DOHH2 (cell line): Measurements from ENCODE around the gene COL19A1.

Experiments used
- EZH2phosphoT487 ChIP-seq: fragments of 200-600 bp; sonication (generic); IDR thresholded peaks from 2 replicates; pipeline ENCODE4 v1.6.1; 2017; ENCODE audit warnings: borderline replicate concordance, mild to moderate bottlenecking, antibody characterized with exemption, low read length, moderate library complexity, mixed read lengths
- TF ChIP-seq, protein P1 (sequence below): fragments of 200-600 bp; sonication (generic); IDR thresholded peaks from one replicate; pipeline ENCODE4 v1.5.1; 2014; ENCODE audit warnings: antibody characterized with exemption, mild to moderate bottlenecking, low read depth, low read length; ENCODE audit not compliant: poor library complexity, severe bottlenecking

DNA sequence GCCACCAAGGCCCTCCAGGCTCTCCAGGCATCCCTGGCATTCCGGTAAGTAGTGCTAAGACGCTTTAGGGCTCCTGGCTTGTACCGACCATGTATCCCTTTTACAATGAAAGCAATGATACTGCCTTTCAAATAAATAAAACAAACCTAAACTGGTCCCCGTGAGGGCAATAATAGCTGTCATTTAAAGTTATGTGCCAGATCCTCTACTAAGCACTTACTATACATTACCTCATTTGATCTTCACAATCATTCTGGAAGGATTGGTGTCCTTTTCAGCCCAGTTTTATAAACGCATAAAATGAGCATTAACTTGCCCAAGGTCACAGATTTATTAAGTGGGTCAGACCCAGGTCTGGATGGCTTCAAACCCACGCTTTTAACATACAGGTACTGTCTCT lies 321.8 kb downstream of the COL19A1 start:
- TF ChIP-seq, protein P1, sequence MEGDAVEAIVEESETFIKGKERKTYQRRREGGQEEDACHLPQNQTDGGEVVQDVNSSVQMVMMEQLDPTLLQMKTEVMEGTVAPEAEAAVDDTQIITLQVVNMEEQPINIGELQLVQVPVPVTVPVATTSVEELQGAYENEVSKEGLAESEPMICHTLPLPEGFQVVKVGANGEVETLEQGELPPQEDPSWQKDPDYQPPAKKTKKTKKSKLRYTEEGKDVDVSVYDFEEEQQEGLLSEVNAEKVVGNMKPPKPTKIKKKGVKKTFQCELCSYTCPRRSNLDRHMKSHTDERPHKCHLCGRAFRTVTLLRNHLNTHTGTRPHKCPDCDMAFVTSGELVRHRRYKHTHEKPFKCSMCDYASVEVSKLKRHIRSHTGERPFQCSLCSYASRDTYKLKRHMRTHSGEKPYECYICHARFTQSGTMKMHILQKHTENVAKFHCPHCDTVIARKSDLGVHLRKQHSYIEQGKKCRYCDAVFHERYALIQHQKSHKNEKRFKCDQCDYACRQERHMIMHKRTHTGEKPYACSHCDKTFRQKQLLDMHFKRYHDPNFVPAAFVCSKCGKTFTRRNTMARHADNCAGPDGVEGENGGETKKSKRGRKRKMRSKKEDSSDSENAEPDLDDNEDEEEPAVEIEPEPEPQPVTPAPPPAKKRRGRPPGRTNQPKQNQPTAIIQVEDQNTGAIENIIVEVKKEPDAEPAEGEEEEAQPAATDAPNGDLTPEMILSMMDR, result no peak
- TF ChIP-seq EZH2phosphoT487, result no peak
